ENCODE measurements around the gene TMEM184A. TPM values are rescaled to one million over a fixed set of nuclear protein-coding genes. Genes with fewer than 3 reads are reported as not detected.

Gene TMEM184A
- total and polyA plus RNA-seq, 2 of the 13 experiments (the other 11 are each of a cell fraction or from before 2014, with no cell fraction given) = 9.5 to 20.4 TPM

DNA sequence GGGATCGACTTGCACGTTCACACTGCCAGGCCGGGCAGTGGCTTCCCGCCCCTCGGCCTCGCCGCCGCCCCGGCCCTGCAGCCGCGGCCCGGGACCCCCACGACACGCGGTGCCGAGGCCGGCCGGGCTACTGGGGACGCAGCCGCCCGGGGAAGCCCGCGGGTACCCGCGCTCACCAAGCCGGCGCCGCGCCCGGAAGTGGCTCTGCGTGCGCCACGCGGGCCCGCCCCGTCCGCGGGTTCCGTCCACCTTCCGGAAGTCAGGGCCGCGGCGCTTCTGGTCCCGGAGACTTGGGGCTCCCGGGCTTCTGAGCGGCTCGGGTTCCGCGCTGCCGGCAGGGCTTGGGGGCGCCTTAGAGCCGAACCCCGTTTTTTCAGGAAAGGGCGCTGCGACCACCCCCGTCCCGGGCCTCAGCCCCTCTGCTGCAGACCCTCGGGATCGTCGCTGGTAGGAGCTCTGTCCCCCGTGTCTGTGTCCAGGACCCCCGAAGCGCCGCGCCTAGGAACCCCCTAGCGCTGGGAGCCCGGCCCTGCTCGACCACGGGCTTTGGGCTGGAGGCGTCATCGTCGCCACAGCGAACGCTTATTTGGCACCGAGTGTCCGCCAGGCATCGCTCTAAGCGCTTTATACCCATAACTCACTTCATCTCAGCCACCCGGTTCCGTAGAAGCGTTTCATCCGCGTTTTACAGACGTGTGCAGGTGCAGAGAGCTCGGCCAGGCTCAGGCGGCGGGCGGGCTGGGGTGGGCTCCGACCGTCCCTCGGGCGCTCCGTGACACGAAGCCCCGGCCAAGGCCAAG lies 14.0 kb upstream of the TMEM184A start, which contains the start of gene PSMG3 (continued):
- TF ChIP-seq, protein P1, sequence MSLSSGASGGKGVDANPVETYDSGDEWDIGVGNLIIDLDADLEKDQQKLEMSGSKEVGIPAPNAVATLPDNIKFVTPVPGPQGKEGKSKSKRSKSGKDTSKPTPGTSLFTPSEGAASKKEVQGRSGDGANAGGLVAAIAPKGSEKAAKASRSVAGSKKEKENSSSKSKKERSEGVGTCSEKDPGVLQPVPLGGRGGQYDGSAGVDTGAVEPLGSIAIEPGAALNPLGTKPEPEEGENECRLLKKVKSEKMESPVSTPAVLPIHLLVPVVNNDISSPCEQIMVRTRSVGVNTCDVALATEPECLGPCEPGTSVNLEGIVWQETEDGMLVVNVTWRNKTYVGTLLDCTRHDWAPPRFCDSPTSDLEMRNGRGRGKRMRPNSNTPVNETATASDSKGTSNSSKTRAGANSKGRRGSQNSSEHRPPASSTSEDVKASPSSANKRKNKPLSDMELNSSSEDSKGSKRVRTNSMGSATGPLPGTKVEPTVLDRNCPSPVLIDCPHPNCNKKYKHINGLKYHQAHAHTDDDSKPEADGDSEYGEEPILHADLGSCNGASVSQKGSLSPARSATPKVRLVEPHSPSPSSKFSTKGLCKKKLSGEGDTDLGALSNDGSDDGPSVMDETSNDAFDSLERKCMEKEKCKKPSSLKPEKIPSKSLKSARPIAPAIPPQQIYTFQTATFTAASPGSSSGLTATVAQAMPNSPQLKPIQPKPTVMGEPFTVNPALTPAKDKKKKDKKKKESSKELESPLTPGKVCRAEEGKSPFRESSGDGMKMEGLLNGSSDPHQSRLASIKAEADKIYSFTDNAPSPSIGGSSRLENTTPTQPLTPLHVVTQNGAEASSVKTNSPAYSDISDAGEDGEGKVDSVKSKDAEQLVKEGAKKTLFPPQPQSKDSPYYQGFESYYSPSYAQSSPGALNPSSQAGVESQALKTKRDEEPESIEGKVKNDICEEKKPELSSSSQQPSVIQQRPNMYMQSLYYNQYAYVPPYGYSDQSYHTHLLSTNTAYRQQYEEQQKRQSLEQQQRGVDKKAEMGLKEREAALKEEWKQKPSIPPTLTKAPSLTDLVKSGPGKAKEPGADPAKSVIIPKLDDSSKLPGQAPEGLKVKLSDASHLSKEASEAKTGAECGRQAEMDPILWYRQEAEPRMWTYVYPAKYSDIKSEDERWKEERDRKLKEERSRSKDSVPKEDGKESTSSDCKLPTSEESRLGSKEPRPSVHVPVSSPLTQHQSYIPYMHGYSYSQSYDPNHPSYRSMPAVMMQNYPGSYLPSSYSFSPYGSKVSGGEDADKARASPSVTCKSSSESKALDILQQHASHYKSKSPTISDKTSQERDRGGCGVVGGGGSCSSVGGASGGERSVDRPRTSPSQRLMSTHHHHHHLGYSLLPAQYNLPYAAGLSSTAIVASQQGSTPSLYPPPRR (CRISPR knock-in tag; IDR thresholded peaks at IDR 0.05; ENCODE audit: borderline replicate concordance) = peak; percentile 20; the same call in 1 of the 2 replicates
- TF ChIP-seq SMAD9 (CRISPR knock-in tag; IDR thresholded peaks at IDR 0.05) = no peak
- TF ChIP-seq ARNT (IDR thresholded peaks at IDR 0.05) = no peak
- TF ChIP-seq ZNF747 (CRISPR knock-in tag; IDR thresholded peaks at IDR 0.05; ENCODE audit: borderline replicate concordance) = 0 out of 2 replicates have a peak, but pooled peaks have one; percentile 45
- TF ChIP-seq, protein P2, sequence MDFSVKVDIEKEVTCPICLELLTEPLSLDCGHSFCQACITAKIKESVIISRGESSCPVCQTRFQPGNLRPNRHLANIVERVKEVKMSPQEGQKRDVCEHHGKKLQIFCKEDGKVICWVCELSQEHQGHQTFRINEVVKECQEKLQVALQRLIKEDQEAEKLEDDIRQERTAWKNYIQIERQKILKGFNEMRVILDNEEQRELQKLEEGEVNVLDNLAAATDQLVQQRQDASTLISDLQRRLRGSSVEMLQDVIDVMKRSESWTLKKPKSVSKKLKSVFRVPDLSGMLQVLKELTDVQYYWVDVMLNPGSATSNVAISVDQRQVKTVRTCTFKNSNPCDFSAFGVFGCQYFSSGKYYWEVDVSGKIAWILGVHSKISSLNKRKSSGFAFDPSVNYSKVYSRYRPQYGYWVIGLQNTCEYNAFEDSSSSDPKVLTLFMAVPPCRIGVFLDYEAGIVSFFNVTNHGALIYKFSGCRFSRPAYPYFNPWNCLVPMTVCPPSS (IDR thresholded peaks at IDR 0.05) = no peak
- peak; percentile 91 for TF ChIP-seq ZMAT3 (CRISPR knock-in tag; conservative IDR thresholded peaks at IDR 0.05)
- TF ChIP-seq EP300 (IDR thresholded peaks at IDR 0.05; ENCODE audit: low read depth in 2 of 2, low read length in 2 of 2) = 0 out of 4 replicates have a peak, but pooled peaks of 1 of the 2 experiments have one; percentile 13
- TF ChIP-seq EP300 (CRISPR knock-in tag; IDR thresholded peaks at IDR 0.05; ENCODE audit: borderline replicate concordance) = no peak; the same call in 1 of the 2 replicates
- TF ChIP-seq, protein P3, sequence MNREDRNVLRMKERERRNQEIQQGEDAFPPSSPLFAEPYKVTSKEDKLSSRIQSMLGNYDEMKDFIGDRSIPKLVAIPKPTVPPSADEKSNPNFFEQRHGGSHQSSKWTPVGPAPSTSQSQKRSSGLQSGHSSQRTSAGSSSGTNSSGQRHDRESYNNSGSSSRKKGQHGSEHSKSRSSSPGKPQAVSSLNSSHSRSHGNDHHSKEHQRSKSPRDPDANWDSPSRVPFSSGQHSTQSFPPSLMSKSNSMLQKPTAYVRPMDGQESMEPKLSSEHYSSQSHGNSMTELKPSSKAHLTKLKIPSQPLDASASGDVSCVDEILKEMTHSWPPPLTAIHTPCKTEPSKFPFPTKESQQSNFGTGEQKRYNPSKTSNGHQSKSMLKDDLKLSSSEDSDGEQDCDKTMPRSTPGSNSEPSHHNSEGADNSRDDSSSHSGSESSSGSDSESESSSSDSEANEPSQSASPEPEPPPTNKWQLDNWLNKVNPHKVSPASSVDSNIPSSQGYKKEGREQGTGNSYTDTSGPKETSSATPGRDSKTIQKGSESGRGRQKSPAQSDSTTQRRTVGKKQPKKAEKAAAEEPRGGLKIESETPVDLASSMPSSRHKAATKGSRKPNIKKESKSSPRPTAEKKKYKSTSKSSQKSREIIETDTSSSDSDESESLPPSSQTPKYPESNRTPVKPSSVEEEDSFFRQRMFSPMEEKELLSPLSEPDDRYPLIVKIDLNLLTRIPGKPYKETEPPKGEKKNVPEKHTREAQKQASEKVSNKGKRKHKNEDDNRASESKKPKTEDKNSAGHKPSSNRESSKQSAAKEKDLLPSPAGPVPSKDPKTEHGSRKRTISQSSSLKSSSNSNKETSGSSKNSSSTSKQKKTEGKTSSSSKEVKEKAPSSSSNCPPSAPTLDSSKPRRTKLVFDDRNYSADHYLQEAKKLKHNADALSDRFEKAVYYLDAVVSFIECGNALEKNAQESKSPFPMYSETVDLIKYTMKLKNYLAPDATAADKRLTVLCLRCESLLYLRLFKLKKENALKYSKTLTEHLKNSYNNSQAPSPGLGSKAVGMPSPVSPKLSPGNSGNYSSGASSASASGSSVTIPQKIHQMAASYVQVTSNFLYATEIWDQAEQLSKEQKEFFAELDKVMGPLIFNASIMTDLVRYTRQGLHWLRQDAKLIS (CRISPR knock-in tag; IDR thresholded peaks at IDR 0.05) = no peak
- no peak for TF ChIP-seq JDP2 (CRISPR knock-in tag; IDR thresholded peaks at IDR 0.05; ENCODE audit: borderline replicate concordance)
- TF ChIP-seq, protein P4, sequence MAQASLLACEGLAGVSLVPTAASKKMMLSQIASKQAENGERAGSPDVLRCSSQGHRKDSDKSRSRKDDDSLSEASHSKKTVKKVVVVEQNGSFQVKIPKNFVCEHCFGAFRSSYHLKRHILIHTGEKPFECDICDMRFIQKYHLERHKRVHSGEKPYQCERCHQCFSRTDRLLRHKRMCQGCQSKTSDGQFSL (CRISPR knock-in tag; IDR thresholded peaks at IDR 0.05) = peak; percentile 58; the same call in 1 of the 2 replicates
- TF ChIP-seq, protein P5, sequence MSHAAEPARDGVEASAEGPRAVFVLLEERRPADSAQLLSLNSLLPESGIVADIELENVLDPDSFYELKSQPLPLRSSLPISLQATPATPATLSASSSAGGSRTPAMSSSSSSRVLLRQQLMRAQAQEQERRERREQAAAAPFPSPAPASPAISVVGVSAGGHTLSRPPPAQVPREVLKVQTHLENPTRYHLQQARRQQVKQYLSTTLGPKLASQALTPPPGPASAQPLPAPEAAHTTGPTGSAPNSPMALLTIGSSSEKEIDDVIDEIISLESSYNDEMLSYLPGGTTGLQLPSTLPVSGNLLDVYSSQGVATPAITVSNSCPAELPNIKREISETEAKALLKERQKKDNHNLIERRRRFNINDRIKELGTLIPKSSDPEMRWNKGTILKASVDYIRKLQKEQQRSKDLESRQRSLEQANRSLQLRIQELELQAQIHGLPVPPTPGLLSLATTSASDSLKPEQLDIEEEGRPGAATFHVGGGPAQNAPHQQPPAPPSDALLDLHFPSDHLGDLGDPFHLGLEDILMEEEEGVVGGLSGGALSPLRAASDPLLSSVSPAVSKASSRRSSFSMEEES (CRISPR knock-in tag; IDR thresholded peaks at IDR 0.05) = peak; percentile 44; the same call in 1 of the 2 replicates
- TF ChIP-seq, protein P6, sequence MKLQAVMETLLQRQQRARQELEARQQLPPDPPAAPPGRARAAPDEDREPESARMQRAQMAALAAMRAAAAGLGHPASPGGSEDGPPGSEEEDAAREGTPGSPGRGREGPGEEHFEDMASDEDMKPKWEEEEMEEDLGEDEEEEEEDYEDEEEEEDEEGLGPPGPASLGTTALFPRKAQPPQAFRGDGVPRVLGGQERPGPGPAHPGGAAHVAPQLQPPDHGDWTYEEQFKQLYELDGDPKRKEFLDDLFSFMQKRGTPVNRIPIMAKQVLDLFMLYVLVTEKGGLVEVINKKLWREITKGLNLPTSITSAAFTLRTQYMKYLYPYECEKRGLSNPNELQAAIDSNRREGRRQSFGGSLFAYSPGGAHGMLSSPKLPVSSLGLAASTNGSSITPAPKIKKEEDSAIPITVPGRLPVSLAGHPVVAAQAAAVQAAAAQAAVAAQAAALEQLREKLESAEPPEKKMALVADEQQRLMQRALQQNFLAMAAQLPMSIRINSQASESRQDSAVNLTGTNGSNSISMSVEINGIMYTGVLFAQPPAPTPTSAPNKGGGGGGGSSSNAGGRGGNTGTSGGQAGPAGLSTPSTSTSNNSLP (IDR thresholded peaks at IDR 0.05; ENCODE audit: low read depth, low read length) = no peak
- TF ChIP-seq MYC (CRISPR knock-in tag; IDR thresholded peaks at IDR 0.05; ENCODE audit: borderline replicate concordance) = peak; percentile 67; the same call in 1 of the 2 replicates

All from HepG2 (cell line).